Astrocyte (in vitro differentiated cells and primary cell): ENCODE data around the gene TAF3.

Experiments
- EZH2 ChIP-seq: IDR thresholded peaks from 2 replicates; pipeline ENCODE4 v1.6.1; 2012; ENCODE audit warnings: mild to moderate bottlenecking, low read length, inconsistent platforms; ENCODE audit not compliant: insufficient read depth
- TF ChIP-seq, protein P1 (sequence below): IDR thresholded peaks from 2 replicates; pipeline ENCODE4 v1.5.1; 2011; ENCODE audit warnings: low read depth, mild to moderate bottlenecking, inconsistent platforms, low read length, moderate library complexity; ENCODE audit not compliant: insufficient read depth

DNA sequence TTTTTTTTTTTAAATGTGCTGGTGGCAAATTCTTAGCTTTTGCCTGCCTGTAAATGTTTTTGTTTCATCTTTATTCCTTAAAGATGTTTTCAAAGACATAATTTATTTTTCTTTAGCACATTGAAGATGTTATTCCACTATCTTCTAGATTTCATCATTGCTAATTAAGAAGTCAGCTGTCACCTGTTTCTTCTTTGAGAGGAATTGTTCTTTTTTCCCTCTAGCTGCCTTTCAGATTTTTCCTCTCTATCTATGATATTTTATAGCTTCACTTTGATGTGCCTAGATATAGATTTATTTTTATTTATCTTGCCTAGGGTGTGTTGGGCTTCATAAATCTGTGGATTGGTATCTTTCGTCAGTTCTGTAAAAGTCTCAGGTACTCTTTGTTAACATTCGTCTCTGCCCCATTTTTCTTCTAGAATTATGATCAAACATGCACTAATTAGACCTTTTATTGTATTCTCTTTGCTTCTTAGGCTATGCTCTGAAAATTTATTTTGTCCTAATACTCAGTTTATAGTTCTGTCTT lies 186.2 kb downstream of the TAF3 start:
- TF ChIP-seq, protein P1, sequence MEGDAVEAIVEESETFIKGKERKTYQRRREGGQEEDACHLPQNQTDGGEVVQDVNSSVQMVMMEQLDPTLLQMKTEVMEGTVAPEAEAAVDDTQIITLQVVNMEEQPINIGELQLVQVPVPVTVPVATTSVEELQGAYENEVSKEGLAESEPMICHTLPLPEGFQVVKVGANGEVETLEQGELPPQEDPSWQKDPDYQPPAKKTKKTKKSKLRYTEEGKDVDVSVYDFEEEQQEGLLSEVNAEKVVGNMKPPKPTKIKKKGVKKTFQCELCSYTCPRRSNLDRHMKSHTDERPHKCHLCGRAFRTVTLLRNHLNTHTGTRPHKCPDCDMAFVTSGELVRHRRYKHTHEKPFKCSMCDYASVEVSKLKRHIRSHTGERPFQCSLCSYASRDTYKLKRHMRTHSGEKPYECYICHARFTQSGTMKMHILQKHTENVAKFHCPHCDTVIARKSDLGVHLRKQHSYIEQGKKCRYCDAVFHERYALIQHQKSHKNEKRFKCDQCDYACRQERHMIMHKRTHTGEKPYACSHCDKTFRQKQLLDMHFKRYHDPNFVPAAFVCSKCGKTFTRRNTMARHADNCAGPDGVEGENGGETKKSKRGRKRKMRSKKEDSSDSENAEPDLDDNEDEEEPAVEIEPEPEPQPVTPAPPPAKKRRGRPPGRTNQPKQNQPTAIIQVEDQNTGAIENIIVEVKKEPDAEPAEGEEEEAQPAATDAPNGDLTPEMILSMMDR, result no peak
- no peak for TF ChIP-seq EZH2
